ENCODE results near the gene INKA2.

The INKA2 gene

DNA sequence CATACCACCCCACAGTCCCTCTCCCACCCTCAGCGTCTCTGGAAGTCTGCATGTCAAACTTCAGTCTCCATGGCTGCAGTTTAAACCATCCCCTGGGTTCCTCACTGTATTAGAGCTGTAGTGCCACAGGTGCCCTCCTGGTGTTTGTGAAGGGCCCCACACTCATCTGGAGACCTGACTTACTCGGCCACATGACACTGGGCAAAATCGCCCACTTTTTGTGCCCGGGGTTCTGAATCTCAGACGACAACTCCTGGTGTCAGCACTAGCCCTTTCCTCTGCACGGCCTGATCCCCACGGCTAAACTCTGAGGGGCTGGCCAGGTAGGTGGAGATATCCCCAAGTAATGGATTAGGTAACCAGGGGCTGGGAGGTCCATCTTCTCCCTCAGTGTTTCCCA, 6.5 kb downstream of the INKA2 start:
- no peak for DNase-seq (ENCODE audit: low read depth)

GRCh38 chr1:111731956-111732355, 7.2 kb downstream of the INKA2 start:
- no peak for DNase-seq (ENCODE audit: low read depth)

- DNase-seq (ENCODE audit: low read depth): no peak
These were observed 8.5 kb downstream of the INKA2 start for GRCh38 chr1:111730706-111731105.

DNA sequence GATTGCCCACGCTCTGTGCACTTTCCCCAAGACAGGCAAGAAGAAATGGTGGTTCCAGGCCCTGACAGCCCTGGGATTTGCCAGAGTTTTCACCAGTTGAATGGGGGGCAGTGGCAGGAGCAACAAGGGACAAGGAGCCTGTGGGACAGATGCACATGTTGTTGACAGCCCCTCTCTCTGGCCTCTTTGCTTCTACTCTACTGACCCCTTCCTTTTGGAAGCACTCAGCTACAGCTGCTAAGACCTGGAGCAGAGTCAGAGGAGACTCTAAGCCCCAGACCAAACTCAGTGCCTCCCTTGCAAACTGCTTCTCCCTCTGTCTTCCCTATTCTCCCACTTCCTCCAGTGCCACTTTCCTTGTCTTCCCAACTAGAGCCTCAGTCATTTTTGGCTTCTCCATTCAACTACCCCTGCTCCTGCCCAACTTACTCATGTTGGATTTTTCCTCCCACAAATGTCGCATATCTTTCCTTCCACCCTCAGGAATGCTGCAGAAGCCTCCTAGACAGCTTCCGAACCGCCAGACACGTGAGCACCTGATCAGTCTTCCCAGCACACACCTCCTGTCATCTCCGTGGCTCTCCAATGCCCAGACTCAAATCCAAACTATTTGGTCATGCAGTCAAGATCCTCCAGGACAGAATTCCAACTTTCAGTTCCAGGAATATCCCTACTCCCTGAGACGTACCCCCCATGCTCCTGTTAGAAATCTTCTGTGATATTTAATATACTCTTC, 9.1 kb downstream of the INKA2 start:
- no peak for DNase-seq (ENCODE audit: low read depth)

DNA sequence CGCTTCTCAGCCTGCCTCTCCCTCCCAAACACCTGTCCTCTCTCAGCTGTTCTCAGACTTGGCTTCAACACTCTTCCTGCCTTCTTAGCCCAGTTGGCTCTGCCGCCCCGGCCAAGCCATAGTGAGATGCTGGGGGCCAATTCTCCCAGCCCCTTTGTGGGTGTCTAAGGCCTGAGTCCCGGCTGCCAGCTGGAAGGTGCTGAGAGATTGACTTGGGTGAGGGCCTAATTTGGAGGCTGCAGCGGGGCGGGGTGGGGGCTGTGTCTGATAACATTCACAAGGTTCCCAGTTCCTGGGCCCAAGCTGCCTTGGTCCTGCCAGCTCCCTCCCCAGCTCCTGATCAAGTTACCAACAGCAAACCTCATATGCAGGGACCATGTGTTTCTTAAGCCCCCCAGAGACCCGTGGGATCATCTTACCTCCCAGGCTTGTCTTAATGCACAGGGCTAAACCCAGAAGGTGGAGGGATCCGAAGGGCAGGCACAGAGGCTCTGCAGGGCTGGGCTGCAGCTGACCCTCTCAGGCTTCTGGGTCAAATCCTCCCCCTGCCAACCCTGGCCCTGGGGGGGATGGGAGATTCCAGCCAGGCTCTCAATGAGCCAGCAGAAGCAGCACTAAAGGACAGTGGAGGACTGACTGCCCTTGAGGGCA, 9.8 kb downstream of the INKA2 start:
- no peak for DNase-seq (ENCODE audit: low read depth)

GRCh38 chr1:111727056-111727455, 12.1 kb downstream of the INKA2 start:
- no peak for DNase-seq (ENCODE audit: low read depth)

- no peak for DNase-seq (ENCODE audit: low read depth)
These were observed 14.0 kb downstream of the INKA2 start for GRCh38 chr1:111725192-111725591.

DNA sequence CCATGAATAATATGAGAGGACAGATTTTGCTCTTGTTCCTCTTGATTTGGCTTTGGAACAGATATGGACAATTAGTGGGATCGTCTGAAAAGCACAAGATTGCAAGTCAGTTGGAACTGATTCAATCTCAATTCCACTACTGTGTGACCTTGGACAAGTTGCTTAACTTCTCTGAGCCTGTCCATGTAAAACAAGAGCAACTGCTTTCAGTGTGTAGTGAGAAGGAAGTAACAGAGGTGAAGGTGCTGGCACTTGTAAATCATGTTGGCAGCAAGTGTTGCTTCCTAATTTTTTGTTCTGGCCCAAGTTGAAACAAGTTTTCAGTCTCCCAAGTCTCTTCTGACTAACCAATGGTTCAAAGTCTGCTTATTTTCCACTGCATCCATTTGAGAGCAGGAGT, 15.3 kb downstream of the INKA2 start:
- no peak for DNase-seq (ENCODE audit: low read depth)

- no peak for DNase-seq (ENCODE audit: low read depth)
These were observed 15.9 kb downstream of the INKA2 start for GRCh38 chr1:111723091-111723806.

DNA sequence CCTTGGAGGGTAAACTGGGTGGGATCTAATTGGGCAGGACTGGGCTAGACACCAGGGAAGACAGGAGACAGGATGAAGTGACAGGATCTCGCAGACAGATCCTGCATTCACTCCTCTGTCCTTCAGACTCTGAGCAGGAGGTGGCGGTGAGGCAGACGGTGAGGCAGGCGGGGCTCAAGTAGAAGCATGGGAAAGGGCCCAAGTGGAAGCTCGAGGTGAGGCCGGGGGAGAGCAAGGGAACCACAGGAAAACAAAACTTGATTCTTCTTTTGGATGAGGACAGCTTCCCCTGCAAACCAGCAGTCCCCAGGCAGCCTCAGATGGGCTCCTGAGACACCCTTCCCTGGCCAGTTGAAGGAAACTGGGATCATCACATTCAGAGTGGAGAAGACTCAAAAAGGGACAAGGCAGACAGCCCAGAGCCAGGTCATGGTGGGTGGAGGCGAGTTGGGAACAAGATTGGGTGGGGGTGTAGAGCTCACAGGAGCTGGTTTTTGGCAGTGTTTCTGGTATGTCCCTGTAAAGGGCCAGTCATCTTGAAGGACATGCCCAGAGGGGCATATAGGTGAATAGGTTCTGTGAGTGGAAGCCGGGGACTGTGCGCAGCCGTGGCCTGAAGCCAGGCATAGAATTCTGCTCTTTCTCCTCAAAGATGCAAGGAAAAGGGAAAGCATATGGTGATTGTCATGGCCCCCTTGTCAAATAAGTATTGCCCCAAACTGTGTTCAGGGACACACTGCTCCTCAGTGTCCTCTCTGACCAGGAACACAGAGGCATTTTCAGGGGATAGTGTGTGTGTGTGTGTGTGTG, 18.0 kb downstream of the INKA2 start:
- DNase-seq (ENCODE audit: low read depth): no peak

- no peak for DNase-seq (ENCODE audit: low read depth)
These were observed 18.8 kb downstream of the INKA2 start for GRCh38 chr1:111720274-111720976.

- DNase-seq (ENCODE audit: low read depth): no peak
These were observed 19.5 kb downstream of the INKA2 start for GRCh38 chr1:111719674-111720132.

DNA sequence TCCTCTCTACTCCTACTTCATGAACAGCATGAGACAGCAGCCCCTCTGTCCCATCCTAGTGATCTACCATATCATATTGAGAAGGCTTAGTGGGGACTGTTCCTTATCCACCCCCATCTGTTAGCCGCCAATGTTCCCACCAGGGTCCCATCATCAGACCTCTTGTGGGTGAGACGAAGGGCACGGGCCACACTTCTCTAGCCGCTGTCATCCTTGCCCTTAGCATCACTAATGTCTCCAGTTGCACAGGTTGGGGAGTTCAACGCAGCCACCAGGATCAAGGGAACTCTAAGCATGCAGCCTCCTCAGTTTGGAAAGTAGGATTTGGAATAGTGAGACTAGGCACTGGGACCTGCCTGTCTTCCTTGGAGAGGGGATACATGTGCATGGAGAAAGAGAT, 20.1 kb downstream of the INKA2 start:
- no peak for DNase-seq (ENCODE audit: low read depth)

DNA sequence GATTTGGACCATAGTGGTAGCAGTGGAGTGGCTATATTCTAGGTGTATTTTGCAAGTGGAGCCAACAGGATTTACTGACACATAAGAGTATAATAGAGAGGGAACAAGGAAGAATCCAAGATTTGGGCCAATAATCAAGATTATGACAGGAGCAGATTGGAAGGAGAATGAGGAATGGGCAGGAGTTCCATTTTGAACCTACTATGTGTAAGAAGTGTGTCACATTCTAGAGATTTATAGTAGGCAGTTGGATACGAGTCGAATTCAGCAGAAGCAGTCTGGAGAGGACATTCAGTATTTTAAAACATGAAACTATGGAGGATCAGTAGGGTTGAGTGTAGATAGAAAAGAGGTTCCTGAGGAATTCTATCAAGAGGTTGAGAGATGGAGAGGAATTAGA, 21.7 kb downstream of the INKA2 start:
- no peak for DNase-seq (ENCODE audit: low read depth)

- DNase-seq (ENCODE audit: low read depth): no peak
These were observed 22.9 kb downstream of the INKA2 start for GRCh38 chr1:111716333-111716732.

DNA sequence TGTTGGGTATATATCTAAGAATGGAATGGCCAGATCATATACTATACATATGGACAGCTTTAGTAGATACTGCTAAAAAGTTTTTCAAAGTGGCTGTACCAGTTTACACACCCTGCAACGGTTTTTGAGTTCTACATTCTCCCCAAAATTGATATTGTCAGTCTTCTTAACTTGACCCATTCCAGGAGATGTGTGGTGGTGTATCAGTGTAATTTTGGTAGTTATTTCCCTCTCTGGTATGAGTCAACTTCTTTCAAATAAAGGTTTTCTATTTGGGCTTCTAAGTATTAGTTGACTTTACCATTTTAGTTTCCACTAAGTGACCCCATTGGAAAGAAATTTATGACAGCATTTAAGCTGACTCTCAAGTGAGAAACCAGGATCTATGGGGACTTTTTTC, 29.2 kb downstream of the INKA2 start:
- no peak for DNase-seq (ENCODE audit: low read depth)

DNA sequence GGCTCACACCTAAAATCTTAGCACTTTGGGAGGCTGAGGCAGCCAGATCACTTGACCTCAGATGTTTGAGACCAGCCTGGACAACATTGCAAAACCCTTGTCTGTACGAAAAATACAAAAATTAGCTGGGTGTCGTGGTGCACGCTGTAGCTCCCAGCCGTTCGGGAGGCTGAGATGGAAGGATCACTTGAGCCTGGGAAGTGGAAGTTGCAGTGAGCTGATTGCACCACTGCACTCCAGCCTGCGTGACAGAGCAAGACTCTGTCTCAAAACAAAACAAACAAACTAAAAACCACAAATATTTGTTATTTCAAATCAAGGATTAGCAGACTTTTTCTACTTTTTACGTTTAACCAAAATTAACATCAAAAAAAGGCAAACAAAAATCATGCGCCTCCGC, 31.3 kb downstream of the INKA2 start:
- peak; percentile 45 for DNase-seq (ENCODE audit: low read depth)

DNA sequence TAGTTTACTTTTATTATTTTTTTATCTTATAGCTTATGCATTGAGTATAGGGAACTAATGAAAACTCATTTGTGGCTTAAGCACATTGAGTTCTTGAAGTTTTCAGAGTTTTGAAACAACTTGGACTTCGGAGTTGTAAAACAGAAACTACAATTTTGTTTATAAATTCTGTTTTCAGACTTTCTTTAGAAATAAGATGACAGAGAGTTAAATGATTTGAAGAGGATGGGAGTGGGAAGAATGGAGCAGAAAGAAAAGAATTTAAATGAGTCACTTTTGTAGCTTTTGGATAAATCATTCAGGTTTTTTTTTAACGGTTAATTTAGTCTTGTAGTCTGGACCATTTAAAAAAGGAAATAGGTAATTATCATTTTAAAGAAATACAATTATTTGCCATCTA, 32.3 kb downstream of the INKA2 start:
- DNase-seq (ENCODE audit: low read depth): no peak

DNA sequence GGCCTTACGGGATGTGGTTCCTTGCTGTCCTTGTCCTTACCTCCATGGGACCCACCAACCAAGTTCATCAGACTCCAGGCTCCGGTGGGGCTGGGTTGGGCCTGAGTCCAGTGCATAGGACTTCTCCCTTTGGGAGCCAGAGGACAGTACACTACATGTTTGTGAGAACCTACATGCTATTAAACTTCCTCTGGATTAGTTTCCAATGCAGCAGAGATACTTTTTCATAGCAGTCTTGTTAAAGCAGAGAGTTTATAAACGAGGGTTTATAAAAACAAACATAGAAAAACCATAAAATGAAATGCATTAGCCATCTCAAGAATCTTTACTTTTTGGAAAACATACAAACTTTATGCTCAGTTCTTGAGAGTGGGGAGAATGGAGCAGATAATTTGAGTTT, 33.4 kb downstream of the INKA2 start:
- DNase-seq (ENCODE audit: low read depth): no peak

- DNase-seq (ENCODE audit: low read depth): no peak
These were observed 34.4 kb downstream of the INKA2 start for GRCh38 chr1:111704776-111705175.

GRCh38 chr1:111704240-111704639, 35.0 kb downstream of the INKA2 start:
- DNase-seq (ENCODE audit: low read depth): no peak

All from GM04503 (cell line).